Lung (tissue), 12 donors: ENCODE results near the gene SORL1. TPM values are rescaled to one million over a fixed set of nuclear protein-coding genes. Genes with fewer than 3 reads are reported as not detected.

Experiments used
- ATAC-seq: fragments of 200-7000 bp; cut with Tn5 transposase; one replicate; pipeline ENCODE4 v1.9.1; 2020; ENCODE audit warnings: moderate number of reproducible peaks; ENCODE audit not compliant: insufficient read depth, low FRiP score
- DNase-seq, 3 donors: peaks; one replicate each; pipeline ENCODE4 v3.0.0-alpha.2; 2013 to 2017
- H3K27ac ChIP-seq, 2 donors: one replicate each; pipeline ENCODE4 v1.5.1; 2013; ENCODE audit warnings: mild to moderate bottlenecking in 2 of 2, moderate library complexity in 2 of 2, control low read depth in 1 of 2, inconsistent platforms in 1 of 2, low read depth in 1 of 2, low read length in 1 of 2
- H3K27me3 ChIP-seq, 3 donors: one replicate each; pipeline ENCODE4 v1.5.1; 2013; ENCODE audit warnings: low read length in 2 of 3; ENCODE audit not compliant: control insufficient read depth in 3 of 3, insufficient read depth in 3 of 3
- H3K36me3 ChIP-seq, 4 donors: one replicate each; pipeline ENCODE4 v1.5.1; 2013; ENCODE audit warnings: low read length in 4 of 4, mild to moderate bottlenecking in 1 of 4, moderate library complexity in 1 of 4; ENCODE audit not compliant: control insufficient read depth in 4 of 4, insufficient read depth in 4 of 4
- H3K4me1 ChIP-seq, 5 donors: one replicate each; pipeline ENCODE4 v1.5.1; 2013; ENCODE audit warnings: low read length in 5 of 5, mild to moderate bottlenecking in 2 of 5, moderate library complexity in 1 of 5; ENCODE audit not compliant: control insufficient read depth in 5 of 5, insufficient read depth in 5 of 5
- H3K4me3 ChIP-seq: one replicate; pipeline ENCODE4 v1.5.1; 2013; ENCODE audit warnings: mild to moderate bottlenecking, control low read depth, moderate library complexity
- H3K9ac ChIP-seq, 2 donors: one replicate each; pipeline ENCODE4 v1.5.1; 2013; ENCODE audit warnings: low read length in 2 of 2, control low read depth in 1 of 2; ENCODE audit not compliant: insufficient read depth in 1 of 2
- H3K9me3 ChIP-seq, 4 donors: one replicate each; pipeline ENCODE4 v1.5.1; 2013; ENCODE audit warnings: low read length in 3 of 4, mild to moderate bottlenecking in 1 of 4, moderate library complexity in 1 of 4; ENCODE audit not compliant: control insufficient read depth in 4 of 4, insufficient read depth in 3 of 4
- WGBS, 2 donors: extraction: QIAGEN DNeasy Blood & Tissue Kit; methylation state at CpG; one replicate each; pipeline ENCODE4 v1.1.7; 2013; 5-methylcytosine and 5-hydroxymethylcytosine counted together
- polyA plus RNA-seq, 2 donors: library from polyadenylated mRNA; stranded (reverse); fragments of 200-250 nt; gene quantifications; one replicate each; pipeline ENCODE4 v1.2.1, GENCODE V29; 2013
- total RNA-seq, 2 donors: library from RNA; depleted of rRNA in 1 of 2; stranded (reverse); fragments of >200 nt in 1 of 2; gene quantifications; one replicate each; pipeline ENCODE4 v1.2.1, GENCODE V29; 2014 to 2021
- TF ChIP-seq, protein P1 (sequence below): IDR thresholded peaks from 2 replicates; pipeline ENCODE4 v1.5.1; 2012; ENCODE audit warnings: mild to moderate bottlenecking; ENCODE audit errors: control extremely low read depth, extremely low read depth
- donor health status: control.
- donor health status: control.
- donor health status: Bipolar disorder and iron deficiency.
- donor health status: healthy.
- donor health status: DM: yes; HTN: yes; CAD: no.

The SORL1 gene
- total and polyA plus RNA-seq, 4 donors = 1.9 to 67.0 (median 49.2) TPM

DNA sequence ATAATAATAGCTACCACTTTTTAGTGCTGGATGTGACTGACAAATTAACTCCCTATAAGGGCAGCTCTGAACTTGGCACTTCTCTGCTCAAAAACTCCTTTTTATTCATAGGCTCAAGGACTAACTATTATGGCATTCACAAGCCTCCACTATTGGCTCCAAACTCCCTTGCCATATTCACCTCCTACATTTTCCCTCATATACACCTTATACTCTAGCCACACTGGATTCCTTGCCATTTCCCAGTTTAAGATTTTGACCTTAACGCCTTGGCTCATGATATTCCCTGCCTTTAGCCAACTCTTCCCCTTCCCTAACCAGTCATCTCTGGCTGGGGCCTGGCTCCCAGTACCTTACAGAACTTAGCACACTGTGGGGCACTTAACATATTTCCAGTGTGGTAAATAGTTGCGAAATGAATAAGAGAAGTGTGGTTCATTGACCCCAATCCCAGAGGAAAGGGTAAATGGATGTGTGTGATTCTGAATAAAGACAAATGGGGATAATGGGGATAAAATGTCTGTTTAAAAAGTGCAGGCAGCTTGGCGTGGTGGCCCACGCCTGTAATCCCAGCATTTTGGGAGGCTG is 40.0 kb upstream of the SORL1 start:
- WGBS, 2 donors = 82 to 83% methylated on average over 4 of the region's 4 CpGs
- no peak overlapping the region for H3K27ac ChIP-seq
- peaks cover 0 to 10% (median 3%) of the 10 kb centered on the region in 5 donors for H3K4me1 ChIP-seq
- H3K9me3 ChIP-seq = no peaks in the 10 kb centered on the region
- no peak overlapping the region for H3K9ac ChIP-seq
- TF ChIP-seq, protein P1, sequence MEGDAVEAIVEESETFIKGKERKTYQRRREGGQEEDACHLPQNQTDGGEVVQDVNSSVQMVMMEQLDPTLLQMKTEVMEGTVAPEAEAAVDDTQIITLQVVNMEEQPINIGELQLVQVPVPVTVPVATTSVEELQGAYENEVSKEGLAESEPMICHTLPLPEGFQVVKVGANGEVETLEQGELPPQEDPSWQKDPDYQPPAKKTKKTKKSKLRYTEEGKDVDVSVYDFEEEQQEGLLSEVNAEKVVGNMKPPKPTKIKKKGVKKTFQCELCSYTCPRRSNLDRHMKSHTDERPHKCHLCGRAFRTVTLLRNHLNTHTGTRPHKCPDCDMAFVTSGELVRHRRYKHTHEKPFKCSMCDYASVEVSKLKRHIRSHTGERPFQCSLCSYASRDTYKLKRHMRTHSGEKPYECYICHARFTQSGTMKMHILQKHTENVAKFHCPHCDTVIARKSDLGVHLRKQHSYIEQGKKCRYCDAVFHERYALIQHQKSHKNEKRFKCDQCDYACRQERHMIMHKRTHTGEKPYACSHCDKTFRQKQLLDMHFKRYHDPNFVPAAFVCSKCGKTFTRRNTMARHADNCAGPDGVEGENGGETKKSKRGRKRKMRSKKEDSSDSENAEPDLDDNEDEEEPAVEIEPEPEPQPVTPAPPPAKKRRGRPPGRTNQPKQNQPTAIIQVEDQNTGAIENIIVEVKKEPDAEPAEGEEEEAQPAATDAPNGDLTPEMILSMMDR = no peak
- no peak for ATAC-seq
- no peaks in the 10 kb centered on the region for H3K36me3 ChIP-seq
- no peaks in the 10 kb centered on the region for H3K27me3 ChIP-seq
- DNase-seq = no peak
- no peak overlapping the region for H3K4me3 ChIP-seq

DNA sequence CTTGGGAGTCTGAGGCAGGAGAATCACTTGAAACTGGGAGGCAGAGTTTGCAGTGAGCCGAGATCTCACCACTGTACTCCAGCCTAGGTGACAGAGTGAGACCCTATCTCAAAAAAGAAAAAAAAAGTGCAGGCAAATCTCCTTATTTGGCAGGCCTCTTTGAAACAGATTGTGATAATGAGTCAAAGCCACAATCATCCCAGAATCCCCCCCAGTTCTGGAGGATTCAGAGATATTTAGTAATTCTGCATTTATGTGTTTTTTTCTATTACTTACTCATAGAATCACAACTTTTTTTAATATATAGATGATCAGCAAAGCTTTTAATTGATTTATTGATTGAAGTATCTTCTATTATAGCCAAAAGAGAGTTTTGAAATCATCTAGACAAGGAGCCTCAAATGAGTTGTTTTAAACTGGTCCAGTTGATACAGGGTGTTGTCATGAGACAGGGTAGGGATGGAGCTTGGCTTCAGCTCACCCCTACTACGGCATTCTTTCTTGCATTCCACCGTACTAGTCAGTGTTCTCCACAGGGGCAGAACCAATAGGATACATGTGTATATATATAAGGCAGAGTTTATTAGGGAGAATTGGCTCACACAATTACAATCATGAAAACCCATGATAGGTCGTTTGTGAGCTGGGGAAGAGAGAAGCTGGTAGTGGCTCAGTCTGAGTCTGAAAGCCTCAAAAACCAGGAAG is 39.3 kb upstream of the SORL1 start:
- H3K9ac ChIP-seq = no peak overlapping the region
- no peak for DNase-seq
- WGBS, 2 donors = 71 to 82% methylated on average over 4 of the region's 4 CpGs
- no peaks in the 10 kb centered on the region for H3K36me3 ChIP-seq
- no peaks in the 10 kb centered on the region for H3K27me3 ChIP-seq
- ATAC-seq = no peak
- H3K9me3 ChIP-seq = no peaks in the 10 kb centered on the region
- TF ChIP-seq, protein P1 = no peak
- no peak overlapping the region for H3K27ac ChIP-seq
- no peak overlapping the region for H3K4me3 ChIP-seq
- H3K4me1 ChIP-seq = peaks cover 2 to 18% (median 6%) of the 10 kb centered on the region in 5 donors

DNA sequence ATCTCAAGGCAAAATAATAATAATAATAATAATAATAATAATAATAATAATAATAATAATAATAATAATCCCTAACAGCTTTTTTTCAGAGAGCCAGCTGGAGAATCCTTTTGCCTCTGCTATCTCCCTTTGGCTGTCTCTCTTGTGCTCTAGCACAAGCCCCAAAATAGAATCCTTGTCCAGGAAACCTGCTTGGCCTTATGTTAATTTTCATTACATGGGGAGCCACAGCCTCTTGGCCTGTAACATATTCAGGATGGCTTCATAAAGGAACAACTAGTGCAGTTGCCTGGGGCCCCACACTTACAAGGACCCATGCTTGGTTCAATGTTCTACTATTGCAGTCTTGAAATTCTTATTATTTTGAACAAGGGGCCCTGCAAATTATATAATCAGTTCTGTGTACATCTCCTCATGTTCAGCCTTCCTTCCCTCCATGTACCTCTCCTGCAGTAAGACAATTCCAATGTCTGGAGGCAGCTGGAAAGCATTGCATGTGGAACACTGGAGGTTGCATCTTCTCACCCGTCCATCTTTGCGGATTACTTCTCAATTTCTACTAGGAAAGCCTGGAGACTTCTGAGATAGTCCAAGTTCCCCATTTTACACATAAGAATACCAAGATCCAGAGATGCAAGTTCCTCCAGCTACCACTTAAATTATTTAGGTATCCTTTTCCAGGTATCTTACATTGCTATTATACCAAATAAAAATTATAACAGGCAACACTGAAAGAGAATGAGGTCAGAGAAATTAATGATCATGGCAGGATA is 37.8 kb upstream of the SORL1 start:
- ATAC-seq (no peak), DNase-seq (no peak)
- Histone ChIP-seq H3K36me3 (no peaks in the 10 kb centered on the region), H3K9me3 (no peaks in the 10 kb centered on the region), H3K9ac (no peak overlapping the region), H3K4me3 (no peak overlapping the region), H3K27me3 (no peaks in the 10 kb centered on the region), H3K4me1 (peaks cover 2 to 31% (median 10%) of the 10 kb centered on the region in 5 donors), H3K27ac (no peak overlapping the region)
- 35 to 77% methylated on average over 2 of the region's 2 CpGs for WGBS, 2 donors
- TF ChIP-seq, protein P1 = no peak
